ENCODE results near the gene RBP4. TPM values are rescaled to one million over a fixed set of nuclear protein-coding genes. Genes with fewer than 3 reads are reported as not detected.

Gene RBP4
- total RNA-seq, 1 experiment from 2014 or later: not detected

GRCh38 chr10:93599335-93599734 is 1.7 kb downstream of the RBP4 start:
- in situ Hi-C loops (cut with HindIII; ENCODE audit: low pct_unique_long_range_greater_than_20kb, low sequenced_read_pairs): no loop called here

GRCh38 chr10:93598157-93598556 is 2.9 kb downstream of the RBP4 start:
- no peak for DNase-seq (ENCODE audit: low read depth, low spot score)
- in situ Hi-C loops (cut with HindIII; ENCODE audit: low pct_unique_long_range_greater_than_20kb, low sequenced_read_pairs): no loop called here

More at GRCh38 chr10:93599335-93599734, 1.7 kb downstream of the RBP4 start:
- DNase-seq (ENCODE audit: low read depth, low spot score): no peak

- in situ Hi-C loops (cut with HindIII; ENCODE audit: low pct_unique_long_range_greater_than_20kb, low sequenced_read_pairs): no loop called here
- no peak for DNase-seq (ENCODE audit: low read depth, low spot score)
Observed at GRCh38 chr10:93597075-93597599, 3.9 kb downstream of the RBP4 start.

- in situ Hi-C loops (cut with HindIII; ENCODE audit: low pct_unique_long_range_greater_than_20kb, low sequenced_read_pairs): no loop called here
- no peak for DNase-seq (ENCODE audit: low read depth, low spot score)
Observed at GRCh38 chr10:93596539-93596938, 4.5 kb downstream of the RBP4 start.

GRCh38 chr10:93595378-93596161 is 5.5 kb downstream of the RBP4 start:
- DNase-seq (ENCODE audit: low read depth, low spot score): no peak
- in situ Hi-C loops (cut with HindIII; ENCODE audit: low pct_unique_long_range_greater_than_20kb, low sequenced_read_pairs): no loop called here

GRCh38 chr10:93594518-93594917 is 6.5 kb downstream of the RBP4 start:
- no peak for DNase-seq (ENCODE audit: low read depth, low spot score)
- in situ Hi-C loops (cut with HindIII; ENCODE audit: low pct_unique_long_range_greater_than_20kb, low sequenced_read_pairs): no loop called here

GRCh38 chr10:93593749-93594148 is 7.3 kb downstream of the RBP4 start:
- in situ Hi-C loops (cut with HindIII; ENCODE audit: low pct_unique_long_range_greater_than_20kb, low sequenced_read_pairs): no loop called here
- no peak for DNase-seq (ENCODE audit: low read depth, low spot score)

- DNase-seq (ENCODE audit: low read depth, low spot score): no peak
- in situ Hi-C loops (cut with HindIII; ENCODE audit: low pct_unique_long_range_greater_than_20kb, low sequenced_read_pairs): no loop called here
Observed at GRCh38 chr10:93593254-93593653, 7.8 kb downstream of the RBP4 start.

GRCh38 chr10:93591065-93591808 is 9.8 kb downstream of the RBP4 start:
- no peak for DNase-seq (ENCODE audit: low read depth, low spot score)
- in situ Hi-C loops (cut with HindIII; ENCODE audit: low pct_unique_long_range_greater_than_20kb, low sequenced_read_pairs): no loop called here

- no peak for DNase-seq (ENCODE audit: low read depth, low spot score)
- in situ Hi-C loops (cut with HindIII; ENCODE audit: low pct_unique_long_range_greater_than_20kb, low sequenced_read_pairs): no loop called here
Observed at GRCh38 chr10:93590638-93591037, 10.4 kb downstream of the RBP4 start.

- in situ Hi-C loops (cut with HindIII; ENCODE audit: low pct_unique_long_range_greater_than_20kb, low sequenced_read_pairs): no loop called here
- DNase-seq (ENCODE audit: low read depth, low spot score): no peak
Observed at GRCh38 chr10:93589648-93590562, 11.1 kb downstream of the RBP4 start.

GRCh38 chr10:93584445-93584844 is 16.6 kb downstream of the RBP4 start:
- in situ Hi-C loops (cut with HindIII; ENCODE audit: low pct_unique_long_range_greater_than_20kb, low sequenced_read_pairs): no loop called here
- DNase-seq (ENCODE audit: low read depth, low spot score): no peak

GRCh38 chr10:93580828-93581227 is 20.2 kb downstream of the RBP4 start:
- no peak for DNase-seq (ENCODE audit: low read depth, low spot score)

GRCh38 chr10:93579985-93580711 is 20.9 kb downstream of the RBP4 start:
- DNase-seq (ENCODE audit: low read depth, low spot score): no peak
- in situ Hi-C loops (cut with HindIII; ENCODE audit: low pct_unique_long_range_greater_than_20kb, low sequenced_read_pairs): no loop called here

More at GRCh38 chr10:93580828-93581227, 20.2 kb downstream of the RBP4 start:
- in situ Hi-C loops (cut with HindIII; ENCODE audit: low pct_unique_long_range_greater_than_20kb, low sequenced_read_pairs): no loop called here

GRCh38 chr10:93579089-93579488 is 21.9 kb downstream of the RBP4 start:
- no peak for DNase-seq (ENCODE audit: low read depth, low spot score)
- in situ Hi-C loops (cut with HindIII; ENCODE audit: low pct_unique_long_range_greater_than_20kb, low sequenced_read_pairs): no loop called here

- DNase-seq (ENCODE audit: low read depth, low spot score): no peak
- in situ Hi-C loops (cut with HindIII; ENCODE audit: low pct_unique_long_range_greater_than_20kb, low sequenced_read_pairs): no loop called here
Observed at GRCh38 chr10:93577565-93577964, 23.5 kb downstream of the RBP4 start.

- DNase-seq (ENCODE audit: low read depth, low spot score): no peak
- in situ Hi-C loops (cut with HindIII; ENCODE audit: low pct_unique_long_range_greater_than_20kb, low sequenced_read_pairs): no loop called here
Observed at GRCh38 chr10:93576888-93577287, 24.1 kb downstream of the RBP4 start.

Data from SK-MEL-5 (cell line).